Measurements from ENCODE around the gene GANC.

Gene GANC

DNA sequence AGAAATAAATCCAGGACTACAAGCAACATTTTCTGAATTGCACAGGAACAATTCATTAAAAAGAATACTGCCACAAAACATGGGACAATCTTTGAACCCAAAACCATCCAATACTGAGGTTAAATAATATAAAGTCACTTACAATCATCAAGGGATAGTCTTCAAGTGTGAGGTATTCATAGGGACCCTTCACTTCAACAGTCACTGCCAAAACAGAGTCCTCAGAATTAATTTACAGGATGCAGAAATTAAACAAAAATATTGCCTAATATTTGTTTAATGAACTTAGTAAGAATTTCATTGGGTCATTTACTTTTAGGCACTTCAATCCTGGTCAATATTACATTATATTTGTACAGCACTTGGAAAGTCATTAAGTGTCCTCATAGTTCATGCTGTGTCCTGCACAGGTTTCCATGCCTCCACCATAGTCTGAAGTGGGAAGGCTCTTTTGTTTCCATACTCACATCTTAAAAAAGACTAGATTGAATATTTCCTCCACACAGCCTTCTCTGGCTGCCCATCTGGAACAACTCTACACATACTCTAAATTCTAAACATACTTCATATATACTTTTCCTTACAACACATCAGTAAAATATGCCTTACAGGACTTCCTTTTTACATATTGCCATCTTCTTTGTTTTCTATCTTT is 33.3 kb upstream of the GANC start:
- TF ChIP-seq, protein P1, sequence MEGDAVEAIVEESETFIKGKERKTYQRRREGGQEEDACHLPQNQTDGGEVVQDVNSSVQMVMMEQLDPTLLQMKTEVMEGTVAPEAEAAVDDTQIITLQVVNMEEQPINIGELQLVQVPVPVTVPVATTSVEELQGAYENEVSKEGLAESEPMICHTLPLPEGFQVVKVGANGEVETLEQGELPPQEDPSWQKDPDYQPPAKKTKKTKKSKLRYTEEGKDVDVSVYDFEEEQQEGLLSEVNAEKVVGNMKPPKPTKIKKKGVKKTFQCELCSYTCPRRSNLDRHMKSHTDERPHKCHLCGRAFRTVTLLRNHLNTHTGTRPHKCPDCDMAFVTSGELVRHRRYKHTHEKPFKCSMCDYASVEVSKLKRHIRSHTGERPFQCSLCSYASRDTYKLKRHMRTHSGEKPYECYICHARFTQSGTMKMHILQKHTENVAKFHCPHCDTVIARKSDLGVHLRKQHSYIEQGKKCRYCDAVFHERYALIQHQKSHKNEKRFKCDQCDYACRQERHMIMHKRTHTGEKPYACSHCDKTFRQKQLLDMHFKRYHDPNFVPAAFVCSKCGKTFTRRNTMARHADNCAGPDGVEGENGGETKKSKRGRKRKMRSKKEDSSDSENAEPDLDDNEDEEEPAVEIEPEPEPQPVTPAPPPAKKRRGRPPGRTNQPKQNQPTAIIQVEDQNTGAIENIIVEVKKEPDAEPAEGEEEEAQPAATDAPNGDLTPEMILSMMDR (IDR thresholded peaks at IDR 0.05; ENCODE audit: extremely low read depth, missing control alignments), result no peak
- no peak for DNase-seq (ENCODE audit: low spot score)

DNA sequence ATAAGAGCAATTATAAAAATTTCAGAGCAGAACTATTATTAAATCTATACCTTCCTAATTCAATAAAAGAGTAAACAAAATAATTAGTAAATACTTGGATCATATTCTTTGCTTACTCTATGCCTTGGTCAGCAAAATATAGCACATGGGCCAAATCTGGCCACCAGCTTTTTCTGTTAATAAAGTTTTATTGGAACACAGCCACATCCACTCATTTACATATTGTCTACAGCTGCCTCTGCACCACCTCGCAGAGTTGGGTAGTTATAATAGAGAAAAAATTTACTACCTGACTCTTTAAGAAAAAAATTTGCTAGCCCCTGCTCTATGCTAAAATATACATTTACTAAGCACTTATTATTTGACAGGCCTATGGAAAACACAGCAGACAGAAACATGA is 32.2 kb upstream of the GANC start:
- no peak for DNase-seq (ENCODE audit: low spot score)
- TF ChIP-seq, protein P1 (IDR thresholded peaks at IDR 0.05; ENCODE audit: extremely low read depth, missing control alignments), result no peak

DNA sequence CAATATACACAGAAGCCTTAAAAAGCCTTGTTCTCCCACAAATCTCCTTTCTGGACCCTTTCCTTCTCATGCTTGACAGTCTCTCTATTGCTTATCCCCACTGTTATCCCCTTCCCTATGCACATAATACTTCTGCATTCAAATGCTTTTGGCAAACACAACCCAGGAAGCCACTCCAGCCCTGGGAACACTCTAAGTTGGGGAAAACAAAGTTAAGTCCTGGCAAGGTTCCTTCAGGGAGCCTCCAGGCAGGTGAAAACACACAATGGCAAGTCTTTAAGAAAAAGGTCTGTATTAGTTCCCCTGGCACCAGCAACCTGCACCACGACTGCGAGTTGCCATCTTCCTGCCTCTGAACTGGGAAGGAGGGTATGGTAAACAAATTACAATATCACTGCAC is 19.7 kb upstream of the GANC start:
- no peak for DNase-seq (ENCODE audit: low spot score)
- TF ChIP-seq, protein P1 (IDR thresholded peaks at IDR 0.05; ENCODE audit: extremely low read depth, missing control alignments), result no peak

DNA sequence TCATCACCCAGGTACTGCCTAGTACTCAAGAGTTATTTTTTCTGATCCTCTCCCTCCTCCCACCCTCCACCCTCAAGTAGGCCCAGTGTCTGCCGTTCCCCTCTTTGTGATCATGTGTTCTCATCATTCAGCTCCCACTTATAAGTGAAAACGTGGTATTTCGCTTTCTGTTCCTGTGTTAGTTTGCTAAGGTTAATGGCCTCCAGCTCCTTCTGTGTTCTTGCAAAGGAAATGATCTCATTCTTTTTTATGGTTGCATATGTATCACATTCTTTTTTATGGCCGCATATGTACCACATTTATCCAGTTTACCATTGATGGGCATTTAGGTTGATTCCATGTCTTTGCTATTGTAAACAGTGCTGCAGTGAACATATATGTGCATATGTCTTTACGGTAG is 8.2 kb upstream of the GANC start:
- DNase-seq (ENCODE audit: low spot score), result no peak
- TF ChIP-seq, protein P1 (IDR thresholded peaks at IDR 0.05; ENCODE audit: extremely low read depth, missing control alignments), result no peak

DNA sequence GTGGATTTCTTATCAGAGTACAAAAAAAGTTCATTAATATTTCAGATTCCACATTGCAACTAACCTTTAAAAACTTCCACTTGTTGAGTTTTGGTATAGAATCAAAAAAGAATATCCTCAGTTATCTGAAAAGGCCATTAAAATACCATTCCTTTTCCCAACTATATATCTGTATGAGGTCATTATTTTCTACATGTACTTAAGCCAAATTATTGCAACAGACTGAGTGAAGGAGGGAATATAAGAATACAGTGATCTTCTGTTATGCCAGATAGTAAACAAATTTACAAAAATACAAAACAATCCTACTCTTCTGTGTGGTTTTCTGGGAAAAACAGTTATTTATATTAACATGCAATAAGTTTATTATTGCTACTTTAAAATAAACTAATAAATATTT is 5.7 kb upstream of the GANC start:
- no peak for DNase-seq (ENCODE audit: low spot score)
- TF ChIP-seq, protein P1 (IDR thresholded peaks at IDR 0.05; ENCODE audit: extremely low read depth, missing control alignments), result no peak

DNA sequence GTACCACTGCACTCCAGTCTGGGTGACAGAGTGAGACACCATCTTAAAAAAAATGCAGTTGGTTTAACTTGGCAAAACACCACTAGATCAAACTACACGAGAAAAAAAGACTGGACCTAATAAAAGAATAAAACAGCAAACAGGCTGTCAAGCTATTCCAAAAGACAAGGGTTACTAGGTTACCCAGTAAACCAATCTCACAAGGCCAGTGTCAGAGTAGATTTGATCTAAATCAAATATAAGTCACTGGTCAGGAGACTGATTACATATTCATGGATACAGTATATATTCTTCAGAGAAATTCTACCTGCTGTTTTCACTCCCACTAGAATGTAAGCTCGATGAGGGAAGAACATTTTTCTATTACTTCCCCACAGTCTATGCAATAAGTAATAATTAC is 2.5 kb upstream of the GANC start:
- TF ChIP-seq, protein P1 (IDR thresholded peaks at IDR 0.05; ENCODE audit: extremely low read depth, missing control alignments), result no peak

DNA sequence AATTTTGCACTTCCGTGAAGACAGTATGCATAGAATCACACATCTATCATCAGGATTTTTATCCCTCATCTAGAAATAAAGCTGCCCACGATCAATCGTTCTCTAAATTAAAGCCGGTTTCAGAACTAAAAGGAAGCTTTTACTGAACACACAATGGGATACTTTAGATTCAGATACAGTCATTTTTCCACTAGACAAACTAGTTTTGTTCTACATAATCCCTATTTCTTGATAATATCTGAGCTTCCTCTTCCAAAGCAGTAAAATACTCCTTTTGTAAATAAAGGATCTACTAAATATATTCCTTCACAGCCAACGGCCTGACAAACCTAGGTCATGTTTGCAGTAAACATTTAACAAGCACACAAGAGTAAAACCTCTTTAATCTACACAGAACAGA is 2.0 kb upstream of the GANC start:
- no peak for DNase-seq (ENCODE audit: low spot score)
- TF ChIP-seq, protein P1 (IDR thresholded peaks at IDR 0.05; ENCODE audit: extremely low read depth, missing control alignments), result no peak

More for the DNA sequence above, 2.5 kb upstream of the GANC start:
- DNase-seq (ENCODE audit: low spot score), result no peak
